DND-41 (cell line): ENCODE measurements around the gene ROMO1.
"Not testable (repeated sequence)": the region's sequence is repeated elsewhere in the genome, so short reads cannot be mapped to it uniquely, and the experiment has no call there.

ENCODE experiments used
- ATAC-seq: fragments of 200-7000 bp; cut with Tn5 transposase; 3 replicates; pipeline ENCODE4 v1.9.1; 2021; ENCODE audit warnings: low read depth; ENCODE audit not compliant: insufficient read depth
- DNase-seq: peaks from one replicate; pipeline ENCODE4 v3.0.0-alpha.2; 2020
- H2AFZ ChIP-seq: 2 replicates; pipeline ENCODE4 v1.6.0; 2012; ENCODE audit warnings: low read depth, low read length
- H3K27ac ChIP-seq: 2 replicates; pipeline ENCODE4 v1.5.1; 2012; ENCODE audit warnings: low read length, inconsistent platforms
- H3K27me3 ChIP-seq: fragments of 200-600 bp; sonication (generic); 2 replicates; pipeline ENCODE4 v1.6.0; 2012; ENCODE audit warnings: low read length, mild to moderate bottlenecking, inconsistent platforms; ENCODE audit not compliant: insufficient read depth, poor library complexity
- H3K36me3 ChIP-seq: 2 replicates; pipeline ENCODE4 v1.5.1; 2012; ENCODE audit warnings: low read length, inconsistent platforms; ENCODE audit not compliant: insufficient read depth
- H3K4me1 ChIP-seq: 2 replicates; pipeline ENCODE4 v1.5.1; 2012; ENCODE audit warnings: mild to moderate bottlenecking, low read length; ENCODE audit not compliant: insufficient read depth
- H3K4me2 ChIP-seq: 2 replicates; pipeline ENCODE4 v1.6.0; 2012; ENCODE audit warnings: mild to moderate bottlenecking, moderate library complexity, low read length, inconsistent platforms; ENCODE audit not compliant: insufficient read depth
- H3K4me3 ChIP-seq, 2 experiments: fragments of 200-600 bp in 1 of 2; shearing (Covaris generic) in 1 of 2; 2 replicates each; pipeline ENCODE4 v1.5.1; 2012 to 2016; ENCODE audit warnings: inconsistent platforms in 2 of 2, low read length in 2 of 2, mild to moderate bottlenecking in 2 of 2, low read depth in 1 of 2, moderate library complexity in 1 of 2
- H3K79me2 ChIP-seq: 2 replicates; pipeline ENCODE4 v1.6.0; 2012; ENCODE audit warnings: low read length, inconsistent platforms; ENCODE audit not compliant: insufficient read depth
- H3K9ac ChIP-seq: 2 replicates; pipeline ENCODE4 v1.6.0; 2012; ENCODE audit warnings: low read depth, mild to moderate bottlenecking, inconsistent platforms, low read length, moderate library complexity
- H3K9me3 ChIP-seq: 2 replicates; pipeline ENCODE4 v1.5.1; 2012; ENCODE audit warnings: low read length, moderate library complexity, mild to moderate bottlenecking, inconsistent platforms; ENCODE audit not compliant: insufficient read depth, severe bottlenecking
- H4K20me1 ChIP-seq: 2 replicates; pipeline ENCODE4 v1.6.0; 2012; ENCODE audit warnings: low read length; ENCODE audit not compliant: insufficient read depth
- CTCF ChIP-seq: IDR thresholded peaks from 2 replicates; pipeline ENCODE4 v1.5.1; 2012; ENCODE audit warnings: borderline replicate concordance, low read length, moderate library complexity, mild to moderate bottlenecking; ENCODE audit not compliant: poor library complexity, severe bottlenecking; ENCODE audit errors: extremely low read depth
- EZH2 ChIP-seq: IDR thresholded peaks from 3 replicates; pipeline ENCODE4 v1.6.1; 2012; ENCODE audit warnings: borderline replicate concordance, low read depth, mild to moderate bottlenecking, moderate library complexity, low read length, inconsistent platforms; ENCODE audit not compliant: severe bottlenecking

The ROMO1 gene

GRCh38 chr20:35680452-35681183 lies 18.6 kb upstream of the ROMO1 start:
- Histone ChIP-seq H3K27ac (no peak overlapping the region), H3K27me3 (no peaks in the 10 kb centered on the region), H3K79me2 (no peaks in the 10 kb centered on the region), H4K20me1 (no peaks in the 10 kb centered on the region), H2AFZ (no peak overlapping the region), H3K4me3 (no peak overlapping the region), H3K9ac (no peak overlapping the region), H3K4me2 (no peak overlapping the region), H3K4me1 (no peaks in the 10 kb centered on the region), H3K9me3 (no peaks in the 10 kb centered on the region), H3K36me3 (peaks cover 17% of the 10 kb centered on the region)
- TF ChIP-seq EZH2: no peak
- no peak for TF ChIP-seq CTCF
- no peak for ATAC-seq
- no peak for DNase-seq

GRCh38 chr20:35681960-35682359 lies 17.2 kb upstream of the ROMO1 start:
- TF ChIP-seq EZH2: no peak
- no peak for TF ChIP-seq CTCF
- Histone ChIP-seq H3K4me1 (no peaks in the 10 kb centered on the region), H3K9me3 (no peaks in the 10 kb centered on the region), H3K79me2 (no peaks in the 10 kb centered on the region), H3K4me2 (no peak overlapping the region), H2AFZ (no peak overlapping the region), H3K27ac (no peak overlapping the region), H3K4me3 (no peak overlapping the region), H3K27me3 (no peaks in the 10 kb centered on the region), H3K36me3 (peaks cover 23% of the 10 kb centered on the region), H3K9ac (no peak overlapping the region), H4K20me1 (no peaks in the 10 kb centered on the region)
- DNase-seq: no peak
- no peak for ATAC-seq

GRCh38 chr20:35685368-35685767 lies 13.8 kb upstream of the ROMO1 start:
- not testable (repeated sequence) for DNase-seq, H3K4me1 ChIP-seq, H3K4me2 ChIP-seq, H4K20me1 ChIP-seq, ATAC-seq, H2AFZ ChIP-seq, H3K27me3 ChIP-seq, H3K27ac ChIP-seq, H3K4me3 ChIP-seq, H3K9me3 ChIP-seq, H3K9ac ChIP-seq, H3K79me2 ChIP-seq
- H3K36me3 ChIP-seq: peaks cover 49% of the 10 kb centered on the region

- H3K79me2 ChIP-seq, H3K4me2 ChIP-seq, H3K4me1 ChIP-seq, ATAC-seq, DNase-seq, H3K4me3 ChIP-seq, H3K9ac ChIP-seq, H3K9me3 ChIP-seq, H3K27ac ChIP-seq, H3K27me3 ChIP-seq, H2AFZ ChIP-seq, H4K20me1 ChIP-seq: not testable (repeated sequence)
- peak; percentile 26 for TF ChIP-seq CTCF
- peaks cover 48% of the 10 kb centered on the region for H3K36me3 ChIP-seq
These were observed 12.3 kb upstream of the ROMO1 start for GRCh38 chr20:35686872-35687271.
